Peyer's patch (tissue), 4 donors: ENCODE results near the gene ZNF692. TPM values are rescaled to one million over a fixed set of nuclear protein-coding genes. Genes with fewer than 3 reads are reported as not detected.

ENCODE experiments used
- DNase-seq, 3 donors: peaks; one replicate each; pipeline ENCODE4 v3.0.0-alpha.2; 2017 to 2019
- H3K27ac ChIP-seq, 4 donors: fragments of 200-600 bp; sonication (generic); one replicate each; pipeline ENCODE4 v1.5.1; 2016 to 2019
- H3K27me3 ChIP-seq, 2 donors: fragments of 200-600 bp; sonication (generic); one replicate each; pipeline ENCODE4 v1.5.1; 2019
- H3K36me3 ChIP-seq, 3 donors: fragments of 200-600 bp; sonication (generic); one replicate each; pipeline ENCODE4 v1.5.1; 2016 to 2019
- H3K4me1 ChIP-seq, 4 donors: fragments of 200-600 bp; sonication (generic); one replicate each; pipeline ENCODE4 v1.5.1; 2016 to 2019
- H3K4me3 ChIP-seq, 4 donors: fragments of 200-600 bp; sonication (generic); 1 replicate in 3 of 4; 2 replicates in 1 of 4; pipeline ENCODE4 v1.5.1; 2016 to 2019; ENCODE audit warnings: mild to moderate bottlenecking in 1 of 4
- H3K9me3 ChIP-seq, 4 donors: fragments of 200-600 bp; sonication (generic); one replicate each; pipeline ENCODE4 v1.5.1; 2016 to 2019; ENCODE audit warnings: mild to moderate bottlenecking in 1 of 4
- POLR2A ChIP-seq, 2 donors: fragments of 450-650 bp; IDR thresholded peaks; one replicate each; pipeline ENCODE4 v1.5.1; 2017; ENCODE audit warnings: antibody characterized with exemption in 2 of 2, mild to moderate bottlenecking in 2 of 2, moderate library complexity in 2 of 2
- total RNA-seq, 4 donors: library from RNA; depleted of rRNA; stranded (reverse); fragments of >200 nt; gene quantifications; one replicate each; pipeline ENCODE4 v1.1.0, GENCODE V29; 2016
- TF ChIP-seq, protein P1 (sequence below), 6 experiments: fragments of 450-650 bp in 4 of 6; fragments of 200-600 bp in 2 of 6; sonication (generic) in 1 of 6; IDR thresholded peaks; one replicate each; pipeline ENCODE4 v1.5.1; 2017 to 2019; ENCODE audit warnings: antibody characterized with exemption in 6 of 6, mild to moderate bottlenecking in 3 of 6, moderate library complexity in 1 of 6

The ZNF692 gene
- total RNA-seq, 4 donors from 2014 or later, result 46.2 to 128 (median 104) TPM

DNA sequence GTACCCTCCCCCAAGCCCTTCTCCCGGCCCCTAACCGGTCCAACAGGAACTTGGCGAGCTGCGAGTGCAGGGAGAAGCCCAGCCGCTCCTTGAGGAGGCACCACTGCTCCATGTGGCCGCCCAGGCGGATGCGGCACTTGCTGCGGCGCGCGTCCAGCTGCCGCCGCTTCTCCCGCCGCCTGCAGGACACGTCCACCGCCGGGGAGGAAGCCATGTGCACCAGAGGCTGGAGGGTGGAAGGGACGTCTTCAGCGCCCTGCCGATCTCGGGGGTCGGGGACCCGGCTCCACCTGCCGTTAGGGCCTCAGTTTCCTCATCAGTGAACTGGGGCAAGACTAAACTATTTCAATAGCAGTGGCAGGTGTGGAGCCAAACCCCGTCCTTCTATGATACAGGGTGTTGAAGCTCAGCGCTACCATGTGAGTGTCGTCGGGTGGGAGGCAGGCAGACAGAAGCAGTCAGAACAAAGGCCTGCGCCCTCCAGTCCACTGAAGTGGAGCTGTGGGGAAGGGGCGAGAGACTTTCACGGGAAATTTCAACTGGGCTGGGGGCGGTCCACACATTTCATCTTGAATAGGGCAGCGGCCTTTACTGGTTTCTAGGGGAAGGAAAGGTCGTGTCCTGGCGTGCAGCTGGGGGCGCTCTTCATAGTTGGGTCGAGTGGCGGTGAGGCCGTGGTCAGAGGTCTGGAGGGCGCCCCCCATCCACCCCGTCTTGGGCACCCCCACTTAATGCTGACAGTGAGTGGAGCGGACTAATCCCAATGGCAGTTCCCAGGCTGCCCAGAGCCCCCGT is 592 bp downstream of the ZNF692 start:
- peak; percentile 17 to 21 for TF ChIP-seq POLR2A (IDR thresholded peaks at IDR 0.05)
- TF ChIP-seq, protein P1, sequence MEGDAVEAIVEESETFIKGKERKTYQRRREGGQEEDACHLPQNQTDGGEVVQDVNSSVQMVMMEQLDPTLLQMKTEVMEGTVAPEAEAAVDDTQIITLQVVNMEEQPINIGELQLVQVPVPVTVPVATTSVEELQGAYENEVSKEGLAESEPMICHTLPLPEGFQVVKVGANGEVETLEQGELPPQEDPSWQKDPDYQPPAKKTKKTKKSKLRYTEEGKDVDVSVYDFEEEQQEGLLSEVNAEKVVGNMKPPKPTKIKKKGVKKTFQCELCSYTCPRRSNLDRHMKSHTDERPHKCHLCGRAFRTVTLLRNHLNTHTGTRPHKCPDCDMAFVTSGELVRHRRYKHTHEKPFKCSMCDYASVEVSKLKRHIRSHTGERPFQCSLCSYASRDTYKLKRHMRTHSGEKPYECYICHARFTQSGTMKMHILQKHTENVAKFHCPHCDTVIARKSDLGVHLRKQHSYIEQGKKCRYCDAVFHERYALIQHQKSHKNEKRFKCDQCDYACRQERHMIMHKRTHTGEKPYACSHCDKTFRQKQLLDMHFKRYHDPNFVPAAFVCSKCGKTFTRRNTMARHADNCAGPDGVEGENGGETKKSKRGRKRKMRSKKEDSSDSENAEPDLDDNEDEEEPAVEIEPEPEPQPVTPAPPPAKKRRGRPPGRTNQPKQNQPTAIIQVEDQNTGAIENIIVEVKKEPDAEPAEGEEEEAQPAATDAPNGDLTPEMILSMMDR (IDR thresholded peaks at IDR 0.05), result peak in 5 of 6 experiments; percentile 44 to 69 (median 50)
- no peaks in the 10 kb centered on the region for H3K9me3 ChIP-seq
- H3K4me3 ChIP-seq, result peak overlapping the region; percentile 53 to 78 (median 59)
- DNase-seq, result peak; percentile 45 to 82 (median 75)
- peaks cover 0 to 26% (median 7%) of the 10 kb centered on the region in 4 donors for H3K4me1 ChIP-seq
- no peaks in the 10 kb centered on the region for H3K27me3 ChIP-seq
- H3K36me3 ChIP-seq, result peaks cover 0 to 7% (median 0%) of the 10 kb centered on the region in 3 donors
- H3K27ac ChIP-seq, result peak overlapping the region; percentile 85 to 94 (median 90)

DNA sequence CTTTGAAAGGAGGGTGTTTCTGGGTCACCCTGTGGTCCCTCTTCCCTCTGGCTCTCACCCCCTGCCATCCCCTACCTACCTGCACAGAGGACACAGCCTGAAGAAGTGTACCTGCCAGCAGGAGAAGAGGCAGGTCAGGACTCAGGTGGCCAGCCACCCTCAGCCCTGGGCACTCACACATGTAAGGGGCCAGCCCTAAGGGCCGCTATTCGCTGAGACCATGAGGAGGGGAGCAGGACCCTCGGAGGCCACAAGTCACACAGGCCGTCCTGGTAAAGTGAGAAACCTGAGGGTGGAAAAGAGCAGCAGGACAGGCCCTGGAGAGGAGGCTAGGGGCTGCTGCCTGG is 1.2 kb downstream of the ZNF692 start:
- Histone ChIP-seq H3K4me1 (peaks cover 0 to 22% (median 6%) of the 10 kb centered on the region in 4 donors), H3K27ac (peak overlapping the region; percentile 85 to 94 (median 90)), H3K27me3 (no peaks in the 10 kb centered on the region), H3K9me3 (no peaks in the 10 kb centered on the region), H3K36me3 (peaks cover 0 to 7% (median 0%) of the 10 kb centered on the region in 3 donors), H3K4me3 (peak overlapping the region; percentile 53 to 78 (median 59))
- no peak for DNase-seq
- TF ChIP-seq, protein P1 (IDR thresholded peaks at IDR 0.05), result no peak
- TF ChIP-seq POLR2A (IDR thresholded peaks at IDR 0.05), result no peak

DNA sequence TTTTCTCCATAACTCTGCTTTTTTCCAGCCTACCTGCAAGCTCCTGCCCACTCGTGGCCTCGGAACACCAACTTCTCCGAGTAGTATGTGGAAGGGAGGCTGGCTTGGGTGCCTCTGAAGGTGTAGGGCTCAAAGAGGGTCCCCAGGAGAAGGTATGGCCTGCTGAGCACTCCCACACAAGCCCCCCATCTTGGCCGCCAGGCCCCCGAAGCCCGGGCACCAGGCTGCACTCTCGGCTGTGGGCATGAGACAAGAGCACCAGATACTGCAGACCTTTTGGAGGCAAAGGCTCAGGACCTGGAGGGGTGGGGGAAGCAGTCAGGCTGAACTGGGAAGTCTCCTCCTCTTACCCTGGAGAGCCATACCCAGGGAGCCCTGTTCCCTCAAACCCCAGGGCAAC is 1.7 kb downstream of the ZNF692 start:
- DNase-seq, result no peak
- no peaks in the 10 kb centered on the region for H3K9me3 ChIP-seq
- H3K27ac ChIP-seq, result no peak overlapping the region
- H3K36me3 ChIP-seq, result peaks cover 0 to 7% (median 0%) of the 10 kb centered on the region in 3 donors
- H3K27me3 ChIP-seq, result no peaks in the 10 kb centered on the region
- H3K4me1 ChIP-seq, result peaks cover 0 to 18% (median 6%) of the 10 kb centered on the region in 4 donors
- no peak for TF ChIP-seq POLR2A (IDR thresholded peaks at IDR 0.05)
- TF ChIP-seq, protein P1 (IDR thresholded peaks at IDR 0.05), result no peak
- no peak overlapping the region for H3K4me3 ChIP-seq

DNA sequence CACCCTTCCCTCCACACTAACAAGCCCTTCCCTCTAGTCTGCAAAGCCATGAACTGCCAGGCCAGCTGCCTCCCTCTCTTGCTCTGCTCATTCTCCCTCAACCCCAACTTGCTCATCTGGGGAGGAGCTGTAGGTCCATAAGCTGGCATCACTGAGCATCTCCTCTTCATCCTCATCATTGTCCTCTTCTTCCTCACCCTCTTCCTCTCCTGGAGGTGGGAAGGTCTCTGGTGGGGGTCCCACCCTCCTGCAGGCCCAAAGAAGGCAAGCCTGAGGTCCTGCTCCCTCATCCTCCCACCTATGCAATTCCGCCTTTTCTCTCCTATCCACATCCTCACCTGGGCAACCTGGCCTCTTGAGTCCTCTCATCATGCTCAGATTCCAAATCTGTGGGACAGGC is 2.7 kb downstream of the ZNF692 start:
- no peaks in the 10 kb centered on the region for H3K9me3 ChIP-seq
- H3K36me3 ChIP-seq, result peaks cover 0 to 10% (median 0%) of the 10 kb centered on the region in 3 donors
- TF ChIP-seq POLR2A (IDR thresholded peaks at IDR 0.05), result no peak
- TF ChIP-seq, protein P1 (IDR thresholded peaks at IDR 0.05), result no peak
- no peak overlapping the region for H3K27ac ChIP-seq
- DNase-seq, result no peak
- H3K4me3 ChIP-seq, result no peak overlapping the region
- peaks cover 0 to 18% (median 6%) of the 10 kb centered on the region in 4 donors for H3K4me1 ChIP-seq
- no peaks in the 10 kb centered on the region for H3K27me3 ChIP-seq

DNA sequence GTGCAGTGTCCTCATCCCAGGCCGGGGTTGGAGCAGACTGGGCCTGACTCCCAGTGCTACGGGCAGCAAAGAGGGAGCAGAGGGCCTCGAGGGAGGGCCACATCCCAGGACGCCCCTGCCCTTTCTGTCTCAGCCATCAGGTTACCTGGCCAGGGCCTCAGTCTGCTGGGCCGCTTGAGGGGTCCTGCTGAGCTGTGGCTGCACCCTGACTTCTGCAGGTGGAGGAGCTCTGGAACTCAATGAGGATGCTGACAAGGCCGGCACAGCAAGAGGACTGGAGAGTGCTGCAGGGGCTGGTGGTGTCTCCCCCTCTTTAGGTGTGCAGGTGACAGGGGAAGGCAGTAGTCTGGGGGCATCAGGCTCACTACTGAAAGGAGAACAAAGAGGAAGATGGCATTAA is 3.3 kb downstream of the ZNF692 start:
- Histone ChIP-seq H3K36me3 (peaks cover 0 to 16% (median 0%) of the 10 kb centered on the region in 3 donors), H3K4me3 (no peak overlapping the region), H3K27ac (no peak overlapping the region), H3K27me3 (no peaks in the 10 kb centered on the region), H3K9me3 (no peaks in the 10 kb centered on the region), H3K4me1 (peaks cover 0 to 18% (median 6%) of the 10 kb centered on the region in 4 donors)
- TF ChIP-seq POLR2A (IDR thresholded peaks at IDR 0.05), result no peak
- TF ChIP-seq, protein P1 (IDR thresholded peaks at IDR 0.05), result no peak
- no peak for DNase-seq
